Neural crest cell (in vitro differentiated cells): ENCODE results near the gene CRACDL. TPM values are rescaled to one million over a fixed set of nuclear protein-coding genes. Genes with fewer than 3 reads are reported as not detected.

Experiments used
- DNase-seq: peaks from one replicate; pipeline ENCODE4 v3.0.0; 2021; ENCODE audit warnings: low read depth, mixed read lengths, low spot score
- H3K27ac Mint-ChIP-seq: one replicate; pipeline ENCODE4 v1.8.0; 2021; ENCODE audit warnings: mild to moderate bottlenecking, mixed read lengths; ENCODE audit not compliant: unreplicated experiment
- H3K27me3 Mint-ChIP-seq: 2 replicates; pipeline ENCODE4 v1.8.0; 2021; ENCODE audit warnings: low read depth, mild to moderate bottlenecking, mixed read lengths
- H3K36me3 Mint-ChIP-seq: 2 replicates; pipeline ENCODE4 v1.8.0; 2021; ENCODE audit warnings: low read depth, mild to moderate bottlenecking, mixed read lengths
- H3K4me1 Mint-ChIP-seq: 2 replicates; pipeline ENCODE4 v1.8.0; 2021; ENCODE audit warnings: mixed read lengths
- H3K4me3 Mint-ChIP-seq: one replicate; pipeline ENCODE4 v1.8.0; 2021; ENCODE audit warnings: mild to moderate bottlenecking, mixed read lengths
- H3K9me3 Mint-ChIP-seq: 2 replicates; pipeline ENCODE4 v1.8.0; 2021; ENCODE audit warnings: mixed read lengths
- CTCF ChIP-seq: fragments of 200-600 bp; sonication (generic); conservative IDR thresholded peaks from 2 replicates; pipeline ENCODE4 v1.5.0; 2021; ENCODE audit warnings: antibody characterized with exemption, mild to moderate bottlenecking
- total RNA-seq: library from RNA; stranded (reverse); gene quantifications from 2 replicates; pipeline ENCODE4 v1.2.1, GENCODE V29; 2021

Gene CRACDL
- total RNA-seq, 1 donor from 2014 or later, result 0.37 TPM

- Mint-ChIP-seq H3K9me3 (no peaks in the 10 kb centered on the region), H3K4me1 (peaks cover 21% of the 10 kb centered on the region), H3K27ac (no peak overlapping the region), H3K4me3 (no peak overlapping the region), H3K36me3 (no peaks in the 10 kb centered on the region), H3K27me3 (peaks cover 19% of the 10 kb centered on the region)
- no peak for DNase-seq
- no peak for TF ChIP-seq CTCF
These were observed 120.2 kb downstream of the CRACDL start for GRCh38 chr2:98815795-98816194.

GRCh38 chr2:98811766-98812165 is 124.3 kb downstream of the CRACDL start:
- Mint-ChIP-seq H3K36me3 (no peaks in the 10 kb centered on the region), H3K27ac (no peak overlapping the region), H3K9me3 (no peaks in the 10 kb centered on the region), H3K27me3 (peaks cover 32% of the 10 kb centered on the region), H3K4me1 (no peaks in the 10 kb centered on the region), H3K4me3 (no peak overlapping the region)
- TF ChIP-seq CTCF, result no peak
- no peak for DNase-seq

GRCh38 chr2:98810588-98810928 is 125.5 kb downstream of the CRACDL start:
- no peak for TF ChIP-seq CTCF
- no peak for DNase-seq
- H3K9me3 Mint-ChIP-seq, result no peaks in the 10 kb centered on the region
- no peak overlapping the region for H3K4me3 Mint-ChIP-seq
- H3K27ac Mint-ChIP-seq, result no peak overlapping the region
- H3K36me3 Mint-ChIP-seq, result no peaks in the 10 kb centered on the region
- peaks cover 6% of the 10 kb centered on the region for H3K4me1 Mint-ChIP-seq
- H3K27me3 Mint-ChIP-seq, result peaks cover 31% of the 10 kb centered on the region

GRCh38 chr2:98809878-98810587 is 126.0 kb downstream of the CRACDL start:
- Mint-ChIP-seq H3K36me3 (no peaks in the 10 kb centered on the region), H3K4me3 (no peak overlapping the region), H3K27ac (no peak overlapping the region), H3K4me1 (peaks cover 11% of the 10 kb centered on the region), H3K9me3 (no peaks in the 10 kb centered on the region), H3K27me3 (peaks cover 27% of the 10 kb centered on the region)
- DNase-seq, result no peak
- TF ChIP-seq CTCF, result no peak

GRCh38 chr2:98809116-98809515 is 126.9 kb downstream of the CRACDL start:
- Mint-ChIP-seq H3K4me3 (no peak overlapping the region), H3K4me1 (peaks cover 11% of the 10 kb centered on the region), H3K27ac (no peak overlapping the region), H3K9me3 (no peaks in the 10 kb centered on the region), H3K36me3 (no peaks in the 10 kb centered on the region), H3K27me3 (peaks cover 21% of the 10 kb centered on the region)
- no peak for TF ChIP-seq CTCF
- DNase-seq, result no peak
